K562 (cell line): Measurements from ENCODE around the gene IL26. TPM values are rescaled to one million over a fixed set of nuclear protein-coding genes. Genes with fewer than 3 reads are reported as not detected.

Experiments
- ATAC-seq: fragments of 200-7000 bp; cut with Tn5 transposase; 3 replicates; pipeline ENCODE4 v1.9.1; 2020; ENCODE audit warnings: moderate library complexity
- BruUV-seq: library from RNA; stranded (reverse); fragments of 400-500 nt; replicated peaks from 2 replicates; lab custom pipeline; 2021; lab: Mats Ljungman, UMichigan
- CTCF ChIA-PET: fragments of 300-600 bp; formaldehyde crosslinking; extraction: SDS; loops from one replicate; lab custom pipeline; 2021; ENCODE audit warnings: low intra/inter-chr PET ratio; lab: Yijun Ruan, JAX
- POLR2A ChIA-PET: fragments of 300-600, 350-650 bp; sonication (Branson Sonifier 250); formaldehyde crosslinking; extraction: SDS; loops from one replicate; lab custom pipeline; 2021; ENCODE audit warnings: antibody characterized with exemption, inconsistent platforms; lab: Yijun Ruan, JAX
- DNase-seq, 4 experiments: peaks; one replicate each; pipeline versions ENCODE4 v3.0.0 to v3.0.0-alpha.2; 2011 to 2018; ENCODE audit warnings: low spot score in 3 of 4, mixed read lengths in 3 of 4; ENCODE audit errors: extremely low read depth in 1 of 4
- FAIRE-seq: peaks from 2 replicates; lab custom pipeline; 2011; peaks lifted over from hg19 to GRCh38; lab: Jason Lieb, UNC
- H2AFZ ChIP-seq: 2 replicates; pipeline ENCODE4 v1.6.0; 2011; ENCODE audit warnings: low read depth, low read length, control low read depth, inconsistent platforms
- H3K27ac ChIP-seq: fragments of 200-600 bp; 3 replicates; pipeline ENCODE4 v1.8.0; 2011; ENCODE audit warnings: low read depth, mild to moderate bottlenecking, control low read depth, inconsistent platforms, low read length, moderate library complexity, mixed read lengths; ENCODE audit errors: extremely low read depth
- H3K27me3 ChIP-seq, 2 experiments: fragments of 300-600 bp in 1 of 2; 2 replicates in 1 of 2; 3 replicates in 1 of 2; pipeline versions ENCODE4 v1.6.0 to v1.8.0; 2011; ENCODE audit warnings: inconsistent platforms in 2 of 2, low read length in 2 of 2, mild to moderate bottlenecking in 1 of 2, mixed read lengths in 1 of 2, moderate library complexity in 1 of 2; ENCODE audit not compliant: control insufficient read depth in 2 of 2, insufficient read depth in 2 of 2
- H3K36me3 ChIP-seq: fragments of 300-600 bp; 3 replicates; pipeline ENCODE4 v1.8.0; 2011; ENCODE audit warnings: mild to moderate bottlenecking, low read length, inconsistent platforms; ENCODE audit not compliant: control insufficient read depth, insufficient read depth
- H3K4me1 ChIP-seq, 2 experiments: fragments of 200-600 bp in 1 of 2; replicated peaks in 1 of 2; 2 replicates in 1 of 2; 3 replicates in 1 of 2; pipeline versions ENCODE4 v1.5.1 to v1.8.0; 2011; ENCODE audit warnings: inconsistent platforms in 2 of 2, low read length in 2 of 2, mild to moderate bottlenecking in 1 of 2, mixed read lengths in 1 of 2, moderate library complexity in 1 of 2; ENCODE audit not compliant: control insufficient read depth in 2 of 2, insufficient read depth in 2 of 2
- H3K4me2 ChIP-seq: 2 replicates; pipeline ENCODE4 v1.6.1; 2011; ENCODE audit warnings: low read length, control low read depth, inconsistent platforms, mixed read lengths; ENCODE audit not compliant: insufficient read depth
- H3K4me3 ChIP-seq: fragments of 200-600 bp; sonication (generic), shearing (Covaris generic); 2 replicates; pipeline ENCODE4 v1.5.1; 2016; ENCODE audit warnings: control low read depth, inconsistent platforms
- H3K79me2 ChIP-seq: fragments of 200-600 bp; 3 replicates; pipeline ENCODE4 v1.8.0; 2011; ENCODE audit warnings: low read length, inconsistent platforms; ENCODE audit not compliant: control insufficient read depth, insufficient read depth
- H3K9ac ChIP-seq, 2 experiments: 2 replicates each; pipeline versions ENCODE4 v1.6.0 to v1.6.1; 2011; ENCODE audit warnings: low read depth in 2 of 2, low read length in 2 of 2, control low read depth in 1 of 2, inconsistent platforms in 1 of 2, mild to moderate bottlenecking in 1 of 2, mixed read lengths in 1 of 2; ENCODE audit not compliant: insufficient read depth in 1 of 2
- H3K9me1 ChIP-seq: one replicate; pipeline ENCODE4 v1.6.0; 2011; ENCODE audit warnings: inconsistent platforms, mild to moderate bottlenecking, low read length, moderate library complexity; ENCODE audit not compliant: control insufficient read depth, insufficient read depth
- H3K9me3 ChIP-seq: replicated peaks from 2 replicates; pipeline ENCODE4 v1.5.1; 2011; ENCODE audit warnings: low read depth, low read length, inconsistent platforms; ENCODE audit not compliant: control insufficient read depth, insufficient read depth
- H4K20me1 ChIP-seq: replicated peaks from 2 replicates; pipeline ENCODE4 v1.6.1; 2011; ENCODE audit warnings: low read length, inconsistent platforms, mixed read lengths; ENCODE audit not compliant: control insufficient read depth, insufficient read depth
- BCOR ChIP-seq: fragments of 450-650 bp; IDR thresholded peaks from 2 replicates; pipeline ENCODE4 v1.6.1; 2016
- GABPB1 ChIP-seq: sonication (generic); formaldehyde crosslinking; IDR thresholded peaks from 2 replicates; pipeline ENCODE4 v1.8.0; 2022; ENCODE audit warnings: mild to moderate bottlenecking, missing genetic modification reagents
- NEUROD1 ChIP-seq: fragments of 150-350 bp; IDR thresholded peaks from 2 replicates; pipeline ENCODE4 v1.6.1; 2014; ENCODE audit warnings: borderline replicate concordance, low read length, low read depth; ENCODE audit not compliant: partially characterized antibody
- NR2C1 ChIP-seq, 2 experiments: fragments of 450-650 bp; IDR thresholded peaks; 2 replicates each; pipeline ENCODE4 v1.6.1; 2017; ENCODE audit warnings: mild to moderate bottlenecking in 2 of 2, antibody characterized with exemption in 1 of 2, inconsistent platforms in 1 of 2, missing compliant biosample characterization in 1 of 2, missing genetic modification characterization in 1 of 2
- NR2C2 ChIP-seq, 2 experiments: fragments of 200-800 bp in 1 of 2; sonication (Bioruptor generic) in 1 of 2; sonication (generic) in 1 of 2; formaldehyde crosslinking in 1 of 2; IDR thresholded peaks; 2 replicates each; pipeline versions ENCODE4 v1.6.1 to v1.8.0; 2016 to 2022; ENCODE audit warnings: mild to moderate bottlenecking in 1 of 2, missing compliant biosample characterization in 1 of 2, missing genetic modification characterization in 1 of 2, missing genetic modification reagents in 1 of 2
- PCBP1 ChIP-seq: fragments of 200-400 bp; formaldehyde crosslinking; IDR thresholded peaks from 2 replicates; pipeline ENCODE4 v1.6.1; 2018; ENCODE audit warnings: mild to moderate bottlenecking, low read depth, low read length; ENCODE audit not compliant: poor library complexity, severe bottlenecking
- POLR2G ChIP-seq: fragments of 200-400 bp; formaldehyde crosslinking; IDR thresholded peaks from 2 replicates; pipeline ENCODE4 v1.6.1; 2017; ENCODE audit warnings: low read depth, mild to moderate bottlenecking, antibody characterized with exemption, low read length, moderate library complexity
- WGBS: fragments of 100-300 bp; shearing (Covaris generic); methylation state at CpG from one replicate; pipeline ENCODE4 v1.1.6; 2016; ENCODE audit warnings: low coverage, mixed read lengths; ENCODE audit not compliant: insufficient coverage; ENCODE audit errors: missing lambda C conversion rate; 5-methylcytosine and 5-hydroxymethylcytosine counted together
- in situ Hi-C: fragments of 300-500 bp; cut with MboI; formaldehyde crosslinking; loops from 4 replicates; pipeline ENCODE4 v1.15.0; 2018; ENCODE audit warnings: inconsistent platforms, mixed read lengths
- intact Hi-C: fragments of 100-400 bp; cut with micrococcal nuclease; formaldehyde crosslinking; loops from 2 replicates; pipeline ENCODE4 v1.14.2; 2022
- polyA plus RNA-seq, 8 experiments: library from polyadenylated mRNA; depleted of rRNA in 4 of 8; stranded (reverse) in 5 of 8; unstranded in 3 of 8; fragments of >200 nt; fragmentation: Nextera tagmentation in 2 of 8; fragmentation: Illumina TruSeq in 1 of 8; extraction: Ambion mirVana in 2 of 8; extraction: Trizol in 1 of 8; gene quantifications; 2 replicates each; pipeline versions ENCODE4 v1.2.1 to v1.2.3, GENCODE V29; 2011 to 2014; ENCODE audit warnings: inconsistent platforms in 1 of 8, missing spikeins in 1 of 8
- total RNA-seq, 7 experiments: library from RNA; depleted of rRNA in 6 of 7; stranded (reverse); fragments of >200 nt in 6 of 7; fragmentation: Illumina TruSeq in 2 of 7; extraction: Trizol in 2 of 7; gene quantifications; 2 replicates each; pipeline versions ENCODE4 v1.2.1 to v1.2.3, GENCODE V29; 2011 to 2021; ENCODE audit warnings: low replicate concordance in 1 of 7
- TF ChIP-seq, protein P1 (sequence below): fragments of 250-450 bp; sonication (Bioruptor Pico); IDR thresholded peaks from 2 replicates; pipeline ENCODE4 v1.4.0; 2020; ENCODE audit warnings: mild to moderate bottlenecking, moderate library complexity

The IL26 gene
- total and polyA plus RNA-seq, 9 of the 15 experiments (the other 6 are each of a cell fraction or from before 2014, with no cell fraction given): not detected

DNA sequence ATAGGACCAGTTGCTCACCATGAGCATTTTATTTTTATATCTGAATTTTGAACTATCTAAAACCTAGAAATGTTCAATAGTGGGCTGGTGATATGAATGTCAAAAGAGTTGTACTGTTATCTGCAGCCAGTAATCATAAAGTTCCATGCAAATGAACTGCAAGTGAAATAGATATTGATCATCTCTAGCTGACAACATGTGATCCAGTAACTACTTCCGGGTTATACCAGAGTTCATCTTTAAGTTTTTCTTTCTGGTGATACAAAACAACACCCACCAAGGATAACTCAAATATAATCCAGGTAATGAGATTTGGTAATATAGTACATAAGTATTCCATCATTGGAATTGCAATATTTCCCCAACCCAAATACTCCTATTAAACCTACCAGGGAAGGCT, 4.1 kb downstream of the IL26 start:
- DNase-seq: no peak
- Histone ChIP-seq H3K27ac (no peak overlapping the region), H3K9me1 (no peaks in the 10 kb centered on the region), H3K9ac (no peak overlapping the region), H3K36me3 (no peaks in the 10 kb centered on the region), H4K20me1 (no peaks in the 10 kb centered on the region), H3K79me2 (no peaks in the 10 kb centered on the region), H3K9me3 (no peaks in the 10 kb centered on the region), H3K4me3 (no peak overlapping the region), H3K27me3 (peaks cover 3 to 7% of the 10 kb centered on the region in 2 experiments; a peak in 2 of 5 replicates), H3K4me2 (no peak overlapping the region), H3K4me1 (no peaks in the 10 kb centered on the region; a peak in 1 of 5 replicates), H2AFZ (no peak overlapping the region)
- no peak for FAIRE-seq
- ChIA-PET POLR2A (no interaction called here), CTCF (no interaction called here)
- intact Hi-C loops: no loop called here
- no TSS peak for BruUV-seq
- WGBS: 26% methylated on average over 1 of the region's 1 CpG
- in situ Hi-C loops: no loop called here
- TF ChIP-seq NR2C1 (IDR thresholded peaks at IDR 0.05): peak; percentile 87
- peak; percentile 92 for TF ChIP-seq NR2C1 (tag; IDR thresholded peaks at IDR 0.05)
- no peak for TF ChIP-seq BCOR
- peak; percentile 68; the same call in 1 of the 2 replicates for TF ChIP-seq GABPB1 (CRISPR knock-in tag)
- TF ChIP-seq POLR2G: no peak
- peak; percentile 76; the same call in 1 of the 2 replicates for TF ChIP-seq NR2C2 (CRISPR knock-in tag; IDR thresholded peaks at IDR 0.05)
- peak; percentile 87 for TF ChIP-seq NR2C2 (tag; IDR thresholded peaks at IDR 0.05)
- no peak for ATAC-seq

DNA sequence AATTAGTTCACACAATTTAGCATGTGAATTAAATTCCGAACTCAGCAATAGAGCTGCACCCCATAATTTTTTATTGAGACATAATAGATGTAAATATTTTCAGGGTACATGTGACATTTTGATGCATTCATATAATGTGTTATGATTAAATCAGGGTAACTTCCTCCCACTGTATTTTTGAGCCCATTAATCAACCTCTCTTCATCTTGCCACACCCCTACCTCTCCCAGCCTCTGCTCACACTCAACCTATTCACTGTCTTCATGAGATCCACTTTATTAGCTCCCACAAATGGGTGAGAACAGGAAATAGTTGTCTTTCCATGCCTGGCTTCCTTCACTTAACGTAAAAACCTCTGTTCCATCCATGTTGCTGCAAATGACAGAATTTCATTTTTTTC, 14.7 kb downstream of the IL26 start:
- Histone ChIP-seq H3K4me2 (no peak overlapping the region), H3K27me3 (no peaks in the 10 kb centered on the region), H3K9me1 (no peaks in the 10 kb centered on the region), H4K20me1 (no peaks in the 10 kb centered on the region), H3K9ac (no peak overlapping the region), H3K4me1 (no peaks in the 10 kb centered on the region; a peak in 2 of 5 replicates), H2AFZ (no peak overlapping the region), H3K9me3 (no peaks in the 10 kb centered on the region), H3K27ac (no peak overlapping the region), H3K4me3 (no peak overlapping the region), H3K79me2 (no peaks in the 10 kb centered on the region), H3K36me3 (no peaks in the 10 kb centered on the region)
- ChIA-PET POLR2A (no interaction called here), CTCF (no interaction called here)
- intact Hi-C loops: no loop called here
- in situ Hi-C loops: no loop called here
- DNase-seq (no peak), FAIRE-seq (no peak), ATAC-seq (no peak)
- WGBS: 16% methylated on average over 2 of the region's 2 CpGs
- BruUV-seq: no TSS peak
- TF ChIP-seq PCBP1 (no peak), NEUROD1 (no peak)
- TF ChIP-seq, protein P1, sequence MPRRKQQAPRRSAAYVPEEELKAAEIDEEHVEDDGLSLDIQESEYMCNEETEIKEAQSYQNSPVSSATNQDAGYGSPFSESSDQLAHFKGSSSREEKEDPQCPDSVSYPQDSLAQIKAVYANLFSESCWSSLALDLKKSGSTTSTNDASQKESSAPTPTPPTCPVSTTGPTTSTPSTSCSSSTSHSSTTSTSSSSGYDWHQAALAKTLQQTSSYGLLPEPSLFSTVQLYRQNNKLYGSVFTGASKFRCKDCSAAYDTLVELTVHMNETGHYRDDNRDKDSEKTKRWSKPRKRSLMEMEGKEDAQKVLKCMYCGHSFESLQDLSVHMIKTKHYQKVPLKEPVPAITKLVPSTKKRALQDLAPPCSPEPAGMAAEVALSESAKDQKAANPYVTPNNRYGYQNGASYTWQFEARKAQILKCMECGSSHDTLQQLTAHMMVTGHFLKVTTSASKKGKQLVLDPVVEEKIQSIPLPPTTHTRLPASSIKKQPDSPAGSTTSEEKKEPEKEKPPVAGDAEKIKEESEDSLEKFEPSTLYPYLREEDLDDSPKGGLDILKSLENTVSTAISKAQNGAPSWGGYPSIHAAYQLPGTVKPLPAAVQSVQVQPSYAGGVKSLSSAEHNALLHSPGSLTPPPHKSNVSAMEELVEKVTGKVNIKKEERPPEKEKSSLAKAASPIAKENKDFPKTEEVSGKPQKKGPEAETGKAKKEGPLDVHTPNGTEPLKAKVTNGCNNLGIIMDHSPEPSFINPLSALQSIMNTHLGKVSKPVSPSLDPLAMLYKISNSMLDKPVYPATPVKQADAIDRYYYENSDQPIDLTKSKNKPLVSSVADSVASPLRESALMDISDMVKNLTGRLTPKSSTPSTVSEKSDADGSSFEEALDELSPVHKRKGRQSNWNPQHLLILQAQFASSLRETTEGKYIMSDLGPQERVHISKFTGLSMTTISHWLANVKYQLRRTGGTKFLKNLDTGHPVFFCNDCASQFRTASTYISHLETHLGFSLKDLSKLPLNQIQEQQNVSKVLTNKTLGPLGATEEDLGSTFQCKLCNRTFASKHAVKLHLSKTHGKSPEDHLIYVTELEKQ (CRISPR knock-in tag): no peak
